GM12878 (cell line): ENCODE results near the gene CDHR5. TPM values are rescaled to one million over a fixed set of nuclear protein-coding genes. Genes with fewer than 3 reads are reported as not detected.
"Not testable (repeated sequence)": the region's sequence is repeated elsewhere in the genome, so short reads cannot be mapped to it uniquely, and the experiment has no call there.

Experiments
- ATAC-seq: fragments of 200-7000 bp; cut with Tn5 transposase; 3 replicates; pipeline ENCODE4 v1.9.1; 2020; ENCODE audit warnings: mild to moderate bottlenecking, moderate library complexity
- BruUV-seq: library from RNA; stranded (reverse); fragments of 400-500 nt; replicated peaks from 2 replicates; lab custom pipeline; 2021; lab: Mats Ljungman, UMichigan
- CTCF ChIA-PET: fragments of 300-600 bp; sonication (Branson Sonifier 250); formaldehyde crosslinking; extraction: SDS; loops from one replicate; lab custom pipeline; 2021; ENCODE audit warnings: inconsistent platforms; lab: Yijun Ruan, JAX
- POLR2A ChIA-PET: fragments of 350-600 bp; formaldehyde crosslinking; extraction: SDS; loops from one replicate; lab custom pipeline; 2021; ENCODE audit warnings: inconsistent platforms; lab: Charles Lee
- RAD21 ChIA-PET: fragments of 300-600 bp; sonication (Branson Sonifier 250); formaldehyde crosslinking; loops from one replicate; lab custom pipeline; 2023; ENCODE audit warnings: antibody characterized with exemption; ENCODE audit not compliant: unreplicated experiment; lab: Charles Lee
- SMC1A ChIA-PET: fragments of 300-600 bp; sonication (Branson Sonifier 250); formaldehyde crosslinking; loops from one replicate; lab custom pipeline; 2023; ENCODE audit not compliant: unreplicated experiment, uncharacterized antibody; lab: Charles Lee
- DNase-seq: peaks from one replicate; pipeline ENCODE4 v3.0.0-alpha.2; 2011; ENCODE audit warnings: low read depth, low spot score
- FAIRE-seq: peaks from 3 replicates; lab custom pipeline; 2011; peaks lifted over from hg19 to GRCh38; lab: Jason Lieb, UNC
- H2AFZ ChIP-seq: 2 replicates; pipeline ENCODE4 v1.6.0; 2011; ENCODE audit warnings: low read depth, low read length, control low read depth; ENCODE audit not compliant: control insufficient read depth
- H3K27ac ChIP-seq: 2 replicates; pipeline ENCODE4 v1.5.1; 2011; ENCODE audit warnings: control low read depth; ENCODE audit not compliant: control insufficient read depth, insufficient read depth
- H3K27me3 ChIP-seq, 2 experiments: replicated peaks in 1 of 2; 2 replicates each; pipeline versions ENCODE4 v1.6.0 to v1.6.1; 2011; ENCODE audit warnings: low read length in 1 of 2; ENCODE audit not compliant: control insufficient read depth in 2 of 2, insufficient read depth in 2 of 2
- H3K36me3 ChIP-seq, 2 experiments: 2 replicates each; pipeline ENCODE4 v1.5.1; 2011; ENCODE audit warnings: low read length in 1 of 2; ENCODE audit not compliant: control insufficient read depth in 2 of 2, insufficient read depth in 2 of 2
- H3K4me1 ChIP-seq: 2 replicates; pipeline ENCODE4 v1.6.1; 2011; ENCODE audit warnings: mild to moderate bottlenecking, low read length, moderate library complexity, mixed read lengths; ENCODE audit not compliant: control insufficient read depth, insufficient read depth
- H3K4me2 ChIP-seq: 2 replicates; pipeline ENCODE4 v1.6.0; 2011; ENCODE audit warnings: control low read depth; ENCODE audit not compliant: control insufficient read depth, insufficient read depth
- H3K4me3 ChIP-seq: fragments of 200-600 bp; sonication (generic); 2 replicates; pipeline ENCODE4 v1.5.1; 2016
- H3K79me2 ChIP-seq: 2 replicates; pipeline ENCODE4 v1.6.0; 2011; ENCODE audit warnings: low read length; ENCODE audit not compliant: control insufficient read depth, insufficient read depth
- H3K9ac ChIP-seq: 2 replicates; pipeline ENCODE4 v1.8.0; 2011; ENCODE audit warnings: low read length, control low read depth, mixed read lengths; ENCODE audit not compliant: control insufficient read depth, insufficient read depth
- H3K9me3 ChIP-seq: replicated peaks from 3 replicates; pipeline ENCODE4 v1.5.1; 2011; ENCODE audit warnings: mild to moderate bottlenecking, low read length; ENCODE audit not compliant: control insufficient read depth, insufficient read depth
- H4K20me1 ChIP-seq: 2 replicates; pipeline ENCODE4 v1.6.0; 2011; ENCODE audit not compliant: control insufficient read depth, insufficient read depth
- BHLHE40 ChIP-seq, 2 experiments: fragments of 450-650 bp in 1 of 2; IDR thresholded peaks; 2 replicates each; pipeline ENCODE4 v1.6.1; 2011 to 2017; ENCODE audit warnings: low read depth in 2 of 2, borderline replicate concordance in 1 of 2, improper control_type of control experiment in 1 of 2, low read length in 1 of 2, mild to moderate bottlenecking in 1 of 2
- CREM ChIP-seq: IDR thresholded peaks from 2 replicates; pipeline ENCODE4 v1.6.1; 2014; ENCODE audit warnings: antibody characterized with exemption, low read depth
- LARP7 ChIP-seq: fragments of 450-650 bp; IDR thresholded peaks from 2 replicates; pipeline ENCODE4 v1.6.1; 2017; ENCODE audit warnings: mild to moderate bottlenecking
- RAD51 ChIP-seq: fragments of 450-650 bp; IDR thresholded peaks from 2 replicates; pipeline ENCODE4 v1.6.1; 2016; ENCODE audit warnings: moderate library complexity, mild to moderate bottlenecking, inconsistent platforms
- SUZ12 ChIP-seq: fragments of 200-600 bp; sonication (generic); IDR thresholded peaks from one replicate; pipeline ENCODE4 v1.6.1; 2018; ENCODE audit warnings: antibody characterized with exemption, mild to moderate bottlenecking; ENCODE audit not compliant: unreplicated experiment
- ZBED1 ChIP-seq: IDR thresholded peaks from 2 replicates; pipeline ENCODE4 v1.6.1; 2016; ENCODE audit warnings: borderline replicate concordance
- WGBS: methylation state at CpG from one replicate; pipeline ENCODE4 v1.1.6; 2016; ENCODE audit warnings: low lambda C conversion rate; ENCODE audit not compliant: insufficient replicate concordance, insufficient coverage; ENCODE audit errors: missing lambda C conversion rate; 5-methylcytosine and 5-hydroxymethylcytosine counted together
- in situ Hi-C: fragments of 300-500 bp; cut with MboI; formaldehyde crosslinking; loops from 9 replicates; pipeline ENCODE4 v1.14.3; 2018; ENCODE audit warnings: mixed read lengths
- intact Hi-C: fragments of 100-400 bp; cut with micrococcal nuclease; formaldehyde crosslinking; loops from one replicate; pipeline ENCODE4 v1.14.2; 2022; ENCODE audit not compliant: unreplicated experiment
- polyA plus RNA-seq, 11 experiments: library from polyadenylated mRNA; depleted of rRNA in 4 of 11; unstranded in 6 of 11; stranded (reverse) in 5 of 11; fragments of >200 nt; fragmentation: Nextera tagmentation in 4 of 11; fragmentation: Illumina TruSeq in 1 of 11; extraction: Ambion mirVana in 4 of 11; extraction: Trizol in 1 of 11; gene quantifications; 1 replicate in 1 of 11; 2 replicates in 10 of 11; pipeline versions ENCODE4 v1.2.1 to v1.2.3, GENCODE V29; 2011 to 2016; ENCODE audit warnings: inconsistent platforms in 2 of 11, missing spikeins in 2 of 11, low read depth in 1 of 11
- total RNA-seq, 4 experiments: library from RNA; depleted of rRNA in 3 of 4; stranded (reverse); fragments of >200 nt in 3 of 4; fragmentation: Illumina TruSeq in 1 of 4; extraction: Trizol in 1 of 4; gene quantifications; 2 replicates each; pipeline versions ENCODE4 v1.2.1 to v1.2.3, GENCODE V29; 2013 to 2021
- TF ChIP-seq, protein P1 (sequence below): IDR thresholded peaks from 2 replicates; pipeline ENCODE4 v1.6.1; 2012; ENCODE audit warnings: low read length, inconsistent platforms
- TF ChIP-seq, protein P2 (sequence below): IDR thresholded peaks from 2 replicates; pipeline ENCODE4 v1.6.1; 2012; ENCODE audit warnings: low read depth, low read length, improper control_type of control experiment

CDHR5 gene
- total and polyA plus RNA-seq, 10 of the 15 experiments (the other 5 are each of a cell fraction or from before 2014, with no cell fraction given) = 0.06 TPM; not detected in 9

DNA sequence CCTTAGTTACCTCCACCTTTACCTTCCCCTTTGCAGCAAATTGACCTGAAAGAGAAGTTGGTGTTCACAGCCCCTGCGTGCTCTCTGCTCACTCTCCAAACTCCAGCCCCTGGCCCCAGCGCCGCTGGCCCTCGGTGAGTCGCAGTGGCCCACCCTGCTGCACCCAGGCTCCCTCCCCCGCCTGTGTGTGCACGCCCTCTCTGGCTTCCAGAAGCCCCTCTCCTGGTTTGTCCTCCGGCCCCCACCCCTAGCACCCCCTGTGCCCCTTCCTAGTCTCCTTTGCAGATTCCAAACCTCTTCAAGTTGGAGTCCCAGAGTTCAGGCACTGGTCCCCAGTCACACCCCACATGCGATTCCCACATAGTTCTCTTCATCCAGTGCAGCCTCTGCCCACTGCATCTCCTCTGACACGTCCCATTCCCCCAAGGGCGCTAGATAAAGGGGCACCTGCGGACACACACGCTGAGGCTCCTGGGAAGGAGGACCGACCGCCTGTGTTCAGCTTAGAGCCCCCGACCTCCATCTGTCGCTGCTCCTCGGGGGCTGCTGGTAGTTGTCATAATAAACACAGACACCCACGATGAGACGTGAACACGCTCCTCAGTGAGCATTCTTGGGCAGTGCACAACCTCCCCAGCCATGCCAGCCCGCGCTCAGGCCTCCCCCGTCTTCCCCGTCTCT is 50.0 kb downstream of the CDHR5 start (continued):
- TF ChIP-seq SUZ12 (no peak), CREM (no peak), ZBED1 (no peak), LARP7 (no peak)
- TF ChIP-seq, protein P1, sequence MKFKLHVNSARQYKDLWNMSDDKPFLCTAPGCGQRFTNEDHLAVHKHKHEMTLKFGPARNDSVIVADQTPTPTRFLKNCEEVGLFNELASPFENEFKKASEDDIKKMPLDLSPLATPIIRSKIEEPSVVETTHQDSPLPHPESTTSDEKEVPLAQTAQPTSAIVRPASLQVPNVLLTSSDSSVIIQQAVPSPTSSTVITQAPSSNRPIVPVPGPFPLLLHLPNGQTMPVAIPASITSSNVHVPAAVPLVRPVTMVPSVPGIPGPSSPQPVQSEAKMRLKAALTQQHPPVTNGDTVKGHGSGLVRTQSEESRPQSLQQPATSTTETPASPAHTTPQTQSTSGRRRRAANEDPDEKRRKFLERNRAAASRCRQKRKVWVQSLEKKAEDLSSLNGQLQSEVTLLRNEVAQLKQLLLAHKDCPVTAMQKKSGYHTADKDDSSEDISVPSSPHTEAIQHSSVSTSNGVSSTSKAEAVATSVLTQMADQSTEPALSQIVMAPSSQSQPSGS = no peak
- TF ChIP-seq, protein P2, sequence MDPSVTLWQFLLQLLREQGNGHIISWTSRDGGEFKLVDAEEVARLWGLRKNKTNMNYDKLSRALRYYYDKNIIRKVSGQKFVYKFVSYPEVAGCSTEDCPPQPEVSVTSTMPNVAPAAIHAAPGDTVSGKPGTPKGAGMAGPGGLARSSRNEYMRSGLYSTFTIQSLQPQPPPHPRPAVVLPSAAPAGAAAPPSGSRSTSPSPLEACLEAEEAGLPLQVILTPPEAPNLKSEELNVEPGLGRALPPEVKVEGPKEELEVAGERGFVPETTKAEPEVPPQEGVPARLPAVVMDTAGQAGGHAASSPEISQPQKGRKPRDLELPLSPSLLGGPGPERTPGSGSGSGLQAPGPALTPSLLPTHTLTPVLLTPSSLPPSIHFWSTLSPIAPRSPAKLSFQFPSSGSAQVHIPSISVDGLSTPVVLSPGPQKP = no peak

DNA sequence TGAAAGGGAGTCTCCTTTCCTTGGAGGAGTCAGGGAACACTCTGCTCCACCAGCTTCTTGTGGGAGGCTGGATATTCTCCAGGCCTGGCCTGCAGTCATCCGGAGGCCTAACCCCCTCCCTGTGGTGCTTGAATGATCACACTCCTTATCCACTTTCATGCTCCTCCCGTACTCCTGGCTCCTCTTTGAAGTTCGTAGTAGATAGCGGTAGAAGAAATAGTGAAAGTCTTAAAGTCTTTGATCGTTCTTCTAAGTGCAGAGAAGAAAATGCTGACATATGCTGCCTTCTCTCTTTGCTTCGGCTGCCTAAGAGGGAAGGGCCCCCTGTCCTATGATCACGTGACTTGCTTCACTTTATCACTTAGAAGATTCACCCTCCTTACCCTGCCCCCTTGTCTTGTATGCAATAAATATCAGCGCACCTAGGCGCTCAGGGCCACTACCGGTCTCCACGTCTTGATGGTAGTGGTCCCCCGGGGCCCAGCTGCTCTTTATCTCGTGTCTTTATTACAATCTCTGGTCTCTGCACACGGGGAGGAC is 50.7 kb downstream of the CDHR5 start:
- H3K36me3 ChIP-seq, H3K27me3 ChIP-seq, H2AFZ ChIP-seq, H3K27ac ChIP-seq, H3K4me2 ChIP-seq, SMC1A ChIA-PET, intact Hi-C loops, H3K9me3 ChIP-seq, CTCF ChIA-PET, POLR2A ChIA-PET, RAD21 ChIA-PET, FAIRE-seq, BruUV-seq, H3K9ac ChIP-seq, ATAC-seq, in situ Hi-C loops, DNase-seq, H3K4me3 ChIP-seq: not testable (repeated sequence)
- WGBS = 54% methylated on average over 13 of the region's 14 CpGs
- peaks cover 28% of the 10 kb centered on the region for H3K79me2 ChIP-seq
- TF ChIP-seq BHLHE40 (IDR thresholded peaks at IDR 0.05; ENCODE audit: borderline replicate concordance in 1 of 2, low read depth in 2 of 2, low read length in 1 of 2) = peak in 1 of 2 experiments; percentile 56; a peak in 2 of 4 replicates
- peak; percentile 92 for TF ChIP-seq RAD51
- H4K20me1 ChIP-seq = peaks cover 14% of the 10 kb centered on the region
- peaks cover 23% of the 10 kb centered on the region for H3K4me1 ChIP-seq
